IPS-15b (cell line): ENCODE results near the gene DTX4.
"Not testable (repeated sequence)": the region's sequence is repeated elsewhere in the genome, so short reads cannot be mapped to it uniquely, and the experiment has no call there.

ENCODE experiments used
- H3K27me3 ChIP-seq: one replicate; pipeline ENCODE4 v1.6.1; 2013; ENCODE audit warnings: low read length; ENCODE audit not compliant: control insufficient read depth, insufficient read depth
- H3K36me3 ChIP-seq: one replicate; pipeline ENCODE4 v1.6.1; 2013; ENCODE audit warnings: low read length; ENCODE audit not compliant: control insufficient read depth, insufficient read depth
- H3K4me1 ChIP-seq: one replicate; pipeline ENCODE4 v1.6.1; 2013; ENCODE audit warnings: mild to moderate bottlenecking, low read length; ENCODE audit not compliant: control insufficient read depth, insufficient read depth
- H3K4me3 ChIP-seq: one replicate; pipeline ENCODE4 v1.5.1; 2013; ENCODE audit warnings: low read depth, low read length
- H3K9ac ChIP-seq: one replicate; pipeline ENCODE4 v1.6.1; 2013; ENCODE audit warnings: low read depth, mild to moderate bottlenecking, low read length
- H3K9me3 ChIP-seq: one replicate; pipeline ENCODE4 v1.6.1; 2013; ENCODE audit warnings: mild to moderate bottlenecking, low read length; ENCODE audit not compliant: control insufficient read depth, insufficient read depth

The DTX4 gene

GRCh38 chr11:59171508-59172322, at the start of gene DTX4:
Gene DTX4 (plus strand): TSS chr11:59172132. CDS start chr11:59172596, 464 bp downstream.
- Histone ChIP-seq H3K4me3 (peak within 1 kb of the TSS; percentile 95), H3K27me3 (no peaks in the 10 kb centered on the region), H3K36me3 (no peaks in the 10 kb centered on the region), H3K9me3 (no peaks in the 10 kb centered on the region), H3K9ac (peak within 1 kb of the TSS; percentile 66), H3K4me1 (peaks cover 13% of the 10 kb centered on the region)

DNA sequence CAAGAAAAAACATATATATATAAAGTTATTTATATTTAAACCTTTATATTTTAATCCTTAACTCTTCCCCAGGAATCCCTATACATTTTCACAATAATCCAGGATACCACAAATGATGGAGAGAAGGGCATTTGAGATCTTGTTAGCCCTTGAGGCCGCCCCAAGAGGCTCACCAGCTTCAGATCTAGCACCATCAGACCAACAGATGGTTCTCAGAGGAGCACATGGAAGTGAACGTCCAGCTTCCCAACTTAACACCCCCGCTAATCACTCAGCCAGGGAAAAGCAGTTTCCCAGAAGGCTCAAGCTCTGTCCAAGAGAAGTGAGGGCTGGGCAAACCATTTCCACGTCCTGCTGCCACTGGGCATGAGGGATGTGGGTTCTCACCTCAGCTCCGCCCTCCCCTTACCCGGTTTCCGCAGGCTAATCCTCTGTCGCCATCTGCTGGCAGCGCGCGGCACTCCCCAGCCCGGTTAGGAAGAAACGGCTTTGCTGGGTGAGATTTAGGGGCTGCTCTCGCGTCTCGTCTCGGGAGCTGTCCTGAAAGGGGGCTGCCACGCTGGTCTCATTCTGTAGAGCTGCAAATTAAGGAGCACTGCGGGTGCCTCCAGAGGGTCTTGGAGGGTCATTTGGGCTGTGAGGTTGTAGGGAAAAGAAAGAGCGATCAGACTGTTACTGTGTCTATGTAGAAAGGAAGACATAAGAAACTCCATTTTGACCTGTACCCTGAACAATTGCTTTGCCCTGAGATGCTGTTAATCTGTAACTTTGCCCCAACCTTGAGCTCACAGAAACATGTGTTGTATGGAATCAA, 36.1 kb upstream of the DTX4 start:
- no peak overlapping the region for H3K4me3 ChIP-seq
- no peaks in the 10 kb centered on the region for H3K36me3 ChIP-seq
- H3K4me1 ChIP-seq = no peaks in the 10 kb centered on the region
- H3K9me3 ChIP-seq = no peaks in the 10 kb centered on the region
- H3K9ac ChIP-seq = no peak overlapping the region
- no peaks in the 10 kb centered on the region for H3K27me3 ChIP-seq

- not testable (repeated sequence) for H3K4me1 ChIP-seq, H3K4me3 ChIP-seq, H3K36me3 ChIP-seq, H3K9me3 ChIP-seq, H3K9ac ChIP-seq, H3K27me3 ChIP-seq
Observed at GRCh38 chr11:59136551-59136950, 35.4 kb upstream of the DTX4 start.

DNA sequence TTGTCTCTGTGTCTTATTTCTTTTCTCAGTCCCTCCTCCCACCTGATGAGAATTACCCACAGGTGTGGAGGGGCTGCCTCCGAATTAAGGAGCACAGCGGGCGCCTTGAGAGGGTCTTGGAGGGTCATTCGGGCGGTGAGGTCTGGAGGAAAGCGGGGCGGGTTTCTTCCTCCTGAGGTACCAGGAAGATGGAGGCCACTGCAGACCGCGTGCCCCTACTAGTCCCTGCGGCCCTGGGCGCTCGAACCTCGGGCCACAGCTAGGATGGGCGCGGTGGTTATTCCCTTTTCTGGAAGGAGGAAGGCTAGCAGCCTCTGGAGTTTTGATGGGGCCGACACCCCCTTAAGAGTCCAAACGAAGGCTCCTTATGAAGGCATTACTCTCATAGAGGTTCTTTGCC, 34.7 kb upstream of the DTX4 start:
- Histone ChIP-seq H3K4me1 (peaks cover 3% of the 10 kb centered on the region), H3K27me3 (no peaks in the 10 kb centered on the region), H3K9ac (no peak overlapping the region), H3K36me3 (no peaks in the 10 kb centered on the region), H3K9me3 (no peaks in the 10 kb centered on the region), H3K4me3 (no peak overlapping the region)

GRCh38 chr11:59138643-59139042, 33.3 kb upstream of the DTX4 start:
- peaks cover 3% of the 10 kb centered on the region for H3K4me1 ChIP-seq
- H3K36me3 ChIP-seq = no peaks in the 10 kb centered on the region
- H3K4me3 ChIP-seq = no peak overlapping the region
- H3K27me3 ChIP-seq = peaks cover 1% of the 10 kb centered on the region
- no peaks in the 10 kb centered on the region for H3K9me3 ChIP-seq
- H3K9ac ChIP-seq = no peak overlapping the region

DNA sequence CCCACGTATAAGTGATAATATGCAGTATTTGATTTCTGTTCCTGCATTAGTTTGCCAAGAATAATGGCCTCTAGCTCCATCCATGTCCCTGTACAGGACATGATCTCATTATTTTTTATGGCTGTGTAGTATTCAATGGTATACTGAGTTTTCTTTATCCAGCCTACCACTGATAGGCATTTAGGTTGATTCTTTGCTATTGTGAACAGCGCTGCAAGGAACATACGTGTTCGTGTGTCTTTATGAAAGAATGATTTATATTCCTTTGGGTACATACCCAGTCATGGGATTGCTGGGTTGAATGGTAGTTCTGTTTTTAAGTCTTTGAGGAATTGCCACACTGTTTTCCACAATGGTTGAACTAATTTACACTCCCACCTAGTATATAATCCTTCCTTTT, 30.7 kb upstream of the DTX4 start:
- Histone ChIP-seq H3K4me1 (peaks cover 6% of the 10 kb centered on the region), H3K9ac (no peak overlapping the region), H3K27me3 (peaks cover 8% of the 10 kb centered on the region), H3K4me3 (no peak overlapping the region), H3K9me3 (no peaks in the 10 kb centered on the region), H3K36me3 (no peaks in the 10 kb centered on the region)

GRCh38 chr11:59141673-59142460, 30.1 kb upstream of the DTX4 start:
- no peak overlapping the region for H3K9ac ChIP-seq
- no peaks in the 10 kb centered on the region for H3K9me3 ChIP-seq
- H3K27me3 ChIP-seq = peaks cover 8% of the 10 kb centered on the region

GRCh38 chr11:59142530-59143507, 29.1 kb upstream of the DTX4 start, which contains the start of gene FAM111A:
Gene FAM111A (plus strand): TSS chr11:59142856. CDS start chr11:59148873, 6,017 bp downstream.
- Histone ChIP-seq H3K9me3 (no peaks in the 10 kb centered on the region), H3K27me3 (peaks cover 8% of the 10 kb centered on the region), H3K9ac (peak within 1 kb of the TSS; percentile 80), H3K4me3 (peak within 1 kb of the TSS; percentile 91), H3K36me3 (no peaks in the 10 kb centered on the region), H3K4me1 (peaks cover 6% of the 10 kb centered on the region)

More at GRCh38 chr11:59141673-59142460, 30.1 kb upstream of the DTX4 start:
- Histone ChIP-seq H3K4me1 (peaks cover 6% of the 10 kb centered on the region), H3K36me3 (no peaks in the 10 kb centered on the region), H3K4me3 (peak overlapping the region; percentile 91)

- H3K4me1 ChIP-seq = peaks cover 6% of the 10 kb centered on the region
Observed at GRCh38 chr11:59144096-59144495, 27.8 kb upstream of the DTX4 start.

DNA sequence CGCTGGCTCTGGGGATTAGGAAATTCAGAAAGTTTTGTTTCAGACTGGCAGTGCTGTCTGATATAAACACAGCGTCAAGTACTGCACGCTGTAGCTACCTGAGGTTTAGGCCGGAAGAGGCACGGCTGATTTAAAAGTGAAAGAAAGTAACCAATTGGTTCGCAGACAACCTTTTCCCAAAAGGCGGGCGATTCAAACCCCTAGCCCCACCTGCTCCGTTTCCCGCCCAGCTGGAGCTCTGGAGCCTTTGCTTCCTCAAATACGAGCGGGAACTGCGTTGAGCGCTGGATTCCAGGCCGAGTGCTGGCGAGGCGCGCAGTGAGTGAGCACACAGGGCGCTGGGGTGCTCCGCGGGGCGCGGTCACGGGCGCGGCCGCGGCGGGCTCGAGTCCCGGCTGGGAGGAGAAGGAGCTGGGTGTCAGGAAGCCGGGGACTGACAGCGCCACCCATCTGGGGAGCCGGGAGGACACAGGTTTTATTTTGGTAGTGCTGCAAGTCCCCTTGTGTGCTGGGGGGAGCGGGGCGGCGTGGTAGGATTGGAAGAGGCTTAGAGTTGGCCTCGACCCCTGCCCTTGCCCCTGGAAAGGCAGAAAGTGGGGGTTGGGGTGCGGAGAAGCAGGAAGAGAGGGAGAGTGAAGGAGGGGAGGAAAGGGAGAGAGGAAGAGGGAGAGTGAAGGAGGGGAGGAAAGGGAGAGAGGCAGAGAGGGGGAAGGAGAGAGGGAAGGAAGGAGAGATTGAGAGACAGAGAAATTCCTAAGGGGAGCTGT, 27.2 kb upstream of the DTX4 start:
- Histone ChIP-seq H3K4me1 (peaks cover 6% of the 10 kb centered on the region), H3K9me3 (no peaks in the 10 kb centered on the region), H3K27me3 (peaks cover 8% of the 10 kb centered on the region), H3K4me3 (peak overlapping the region; percentile 91), H3K9ac (no peak overlapping the region), H3K36me3 (no peaks in the 10 kb centered on the region)

More at GRCh38 chr11:59144096-59144495, 27.8 kb upstream of the DTX4 start:
- no peak overlapping the region for H3K9ac ChIP-seq
- no peaks in the 10 kb centered on the region for H3K9me3 ChIP-seq
- no peaks in the 10 kb centered on the region for H3K36me3 ChIP-seq
- peak overlapping the region; percentile 91 for H3K4me3 ChIP-seq
- peaks cover 8% of the 10 kb centered on the region for H3K27me3 ChIP-seq
